Ascending aorta (tissue), 2 donors: ENCODE measurements around the gene PRKAG2. TPM values are rescaled to one million over a fixed set of nuclear protein-coding genes. Genes with fewer than 3 reads are reported as not detected.

Experiments
- DNase-seq, 2 donors: peaks; one replicate each; pipeline ENCODE4 v3.0.0-alpha.2; 2019; ENCODE audit warnings: low spot score in 2 of 2
- H3K27ac ChIP-seq, 2 donors: fragments of 200-600 bp; sonication (generic); one replicate each; pipeline ENCODE4 v1.5.1; 2016 to 2017; ENCODE audit warnings: mild to moderate bottlenecking in 1 of 2
- H3K27me3 ChIP-seq: fragments of 200-600 bp; sonication (generic); one replicate; pipeline ENCODE4 v1.5.1; 2017
- H3K36me3 ChIP-seq, 2 donors: fragments of 200-600 bp; sonication (generic); one replicate each; pipeline ENCODE4 v1.5.1; 2016
- H3K4me1 ChIP-seq, 2 donors: fragments of 200-600 bp; sonication (generic); one replicate each; pipeline ENCODE4 v1.5.1; 2016 to 2017; ENCODE audit warnings: mild to moderate bottlenecking in 1 of 2
- H3K4me3 ChIP-seq, 2 donors: fragments of 200-600 bp; sonication (generic); one replicate each; pipeline ENCODE4 v1.5.1; 2016 to 2017; ENCODE audit warnings: mild to moderate bottlenecking in 1 of 2
- H3K9me3 ChIP-seq, 2 donors: fragments of 200-600 bp; sonication (generic); one replicate each; pipeline ENCODE4 v1.5.1; 2016
- intact Hi-C: fragments of 100-400 bp; cut with DNase I; formaldehyde crosslinking; loops from one replicate; pipeline ENCODE4 v1.15.1; 2023
- total RNA-seq: library from RNA; depleted of rRNA; stranded (reverse); fragments of >200 nt; gene quantifications from one replicate; pipeline ENCODE4 v1.1.0, GENCODE V29; 2016
- TF ChIP-seq, protein P1 (sequence below), 3 experiments: fragments of 200-600 bp in 2 of 3; fragments of 450-650 bp in 1 of 3; sonication (generic) in 2 of 3; IDR thresholded peaks; one replicate each; pipeline ENCODE4 v1.5.1; 2016 to 2019; ENCODE audit warnings: antibody characterized with exemption in 3 of 3, mild to moderate bottlenecking in 1 of 3, moderate library complexity in 1 of 3

The PRKAG2 gene
- total RNA-seq, 1 donor from 2014 or later, result 26.7 TPM

DNA sequence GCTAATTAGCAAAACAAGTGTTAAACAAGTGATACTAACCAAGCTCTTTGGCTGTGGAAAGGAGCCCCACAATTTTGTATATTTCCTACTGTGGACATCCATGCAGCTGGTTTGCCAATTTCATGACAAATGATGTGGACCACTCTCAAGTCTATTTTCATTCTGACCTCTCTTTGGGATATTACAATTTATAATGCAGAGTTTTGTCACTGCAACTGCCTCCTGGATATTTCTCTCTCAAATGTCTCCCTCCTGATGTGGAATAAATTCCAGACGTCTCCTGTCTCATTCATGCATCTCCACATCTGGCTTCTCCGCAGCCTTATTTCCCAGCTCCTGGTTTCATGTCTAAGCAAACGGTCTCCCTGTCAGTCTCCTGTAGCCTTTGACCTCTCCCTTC lies 276.6 kb downstream of the PRKAG2 start:
- Histone ChIP-seq H3K4me3 (no peak overlapping the region), H3K27ac (peak overlapping the region; percentile 71 to 85), H3K4me1 (peaks cover 0 to 23% of the 10 kb centered on the region in 2 donors), H3K27me3 (no peaks in the 10 kb centered on the region), H3K9me3 (no peaks in the 10 kb centered on the region), H3K36me3 (peaks cover 0 to 6% of the 10 kb centered on the region in 2 donors)
- intact Hi-C loops, result no loop called here
- no peak for DNase-seq
- TF ChIP-seq, protein P1, sequence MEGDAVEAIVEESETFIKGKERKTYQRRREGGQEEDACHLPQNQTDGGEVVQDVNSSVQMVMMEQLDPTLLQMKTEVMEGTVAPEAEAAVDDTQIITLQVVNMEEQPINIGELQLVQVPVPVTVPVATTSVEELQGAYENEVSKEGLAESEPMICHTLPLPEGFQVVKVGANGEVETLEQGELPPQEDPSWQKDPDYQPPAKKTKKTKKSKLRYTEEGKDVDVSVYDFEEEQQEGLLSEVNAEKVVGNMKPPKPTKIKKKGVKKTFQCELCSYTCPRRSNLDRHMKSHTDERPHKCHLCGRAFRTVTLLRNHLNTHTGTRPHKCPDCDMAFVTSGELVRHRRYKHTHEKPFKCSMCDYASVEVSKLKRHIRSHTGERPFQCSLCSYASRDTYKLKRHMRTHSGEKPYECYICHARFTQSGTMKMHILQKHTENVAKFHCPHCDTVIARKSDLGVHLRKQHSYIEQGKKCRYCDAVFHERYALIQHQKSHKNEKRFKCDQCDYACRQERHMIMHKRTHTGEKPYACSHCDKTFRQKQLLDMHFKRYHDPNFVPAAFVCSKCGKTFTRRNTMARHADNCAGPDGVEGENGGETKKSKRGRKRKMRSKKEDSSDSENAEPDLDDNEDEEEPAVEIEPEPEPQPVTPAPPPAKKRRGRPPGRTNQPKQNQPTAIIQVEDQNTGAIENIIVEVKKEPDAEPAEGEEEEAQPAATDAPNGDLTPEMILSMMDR (IDR thresholded peaks at IDR 0.05), result no peak

GRCh38 chr7:151599401-151600227 lies 277.3 kb downstream of the PRKAG2 start:
- no peaks in the 10 kb centered on the region for H3K9me3 ChIP-seq
- peaks cover 0 to 23% of the 10 kb centered on the region in 2 donors for H3K4me1 ChIP-seq
- peak in 1 of 2 donors; percentile 74 for DNase-seq
- TF ChIP-seq, protein P1 (IDR thresholded peaks at IDR 0.05), result no peak
- no peaks in the 10 kb centered on the region for H3K27me3 ChIP-seq
- H3K36me3 ChIP-seq, result peaks cover 0 to 5% of the 10 kb centered on the region in 2 donors
- no peak overlapping the region for H3K4me3 ChIP-seq
- peak overlapping the region; percentile 71 to 85 for H3K27ac ChIP-seq
- intact Hi-C loops, result loop anchor here (10.0 kb wide), 1 partner anchor 275 kb away; the partner anchor contains the start of gene PRKAG2

GRCh38 chr7:151597541-151598444 lies 279.1 kb downstream of the PRKAG2 start:
- intact Hi-C loops, result loop anchor here (10.0 kb wide), 1 partner anchor 277 kb away; the partner anchor contains the start of gene PRKAG2
- H3K27me3 ChIP-seq, result no peaks in the 10 kb centered on the region
- DNase-seq, result no peak
- H3K36me3 ChIP-seq, result no peaks in the 10 kb centered on the region
- H3K9me3 ChIP-seq, result no peaks in the 10 kb centered on the region
- peak overlapping the region in 1 of 2 donors; percentile 54 for H3K27ac ChIP-seq
- H3K4me1 ChIP-seq, result peaks cover 0 to 30% of the 10 kb centered on the region in 2 donors
- TF ChIP-seq, protein P1 (IDR thresholded peaks at IDR 0.05), result no peak
- no peak overlapping the region for H3K4me3 ChIP-seq

DNA sequence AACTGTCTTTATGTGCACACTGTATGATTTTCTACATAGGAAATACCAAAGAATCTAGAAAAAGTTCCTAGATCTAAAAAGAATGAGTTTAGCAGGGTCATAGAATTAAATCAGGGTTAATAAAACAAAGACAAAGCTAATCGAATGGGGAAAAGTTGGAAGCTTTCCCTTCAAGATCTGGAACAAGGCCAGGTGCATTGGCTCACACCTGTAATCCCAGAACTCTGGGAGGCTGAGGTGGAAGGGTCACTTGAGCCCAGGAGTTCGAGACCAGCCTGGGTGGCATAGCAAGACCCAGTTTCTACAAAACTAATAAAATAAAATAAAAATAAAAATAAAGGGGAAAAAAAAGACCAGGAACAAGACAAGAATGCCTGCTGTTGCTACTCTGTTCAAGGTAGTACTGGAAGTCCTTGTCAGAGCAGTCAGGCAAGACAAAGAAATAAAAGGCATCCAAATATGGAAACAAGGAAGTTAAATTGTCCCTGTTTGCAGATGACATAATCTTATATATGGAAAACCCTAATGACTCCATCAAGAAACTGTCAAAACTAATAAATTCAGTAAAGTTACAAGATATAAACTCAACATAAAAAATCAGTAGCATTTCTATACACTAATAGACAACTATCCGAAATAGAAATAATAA lies 281.1 kb downstream of the PRKAG2 start:
- Histone ChIP-seq H3K4me1 (peaks cover 0 to 30% of the 10 kb centered on the region in 2 donors), H3K9me3 (no peaks in the 10 kb centered on the region), H3K4me3 (no peak overlapping the region), H3K36me3 (no peaks in the 10 kb centered on the region), H3K27me3 (no peaks in the 10 kb centered on the region), H3K27ac (no peak overlapping the region)
- TF ChIP-seq, protein P1 (IDR thresholded peaks at IDR 0.05), result no peak
- intact Hi-C loops, result loop anchor here (10.0 kb wide), 1 partner anchor 279 kb away; the partner anchor contains the start of gene PRKAG2
- no peak for DNase-seq

DNA sequence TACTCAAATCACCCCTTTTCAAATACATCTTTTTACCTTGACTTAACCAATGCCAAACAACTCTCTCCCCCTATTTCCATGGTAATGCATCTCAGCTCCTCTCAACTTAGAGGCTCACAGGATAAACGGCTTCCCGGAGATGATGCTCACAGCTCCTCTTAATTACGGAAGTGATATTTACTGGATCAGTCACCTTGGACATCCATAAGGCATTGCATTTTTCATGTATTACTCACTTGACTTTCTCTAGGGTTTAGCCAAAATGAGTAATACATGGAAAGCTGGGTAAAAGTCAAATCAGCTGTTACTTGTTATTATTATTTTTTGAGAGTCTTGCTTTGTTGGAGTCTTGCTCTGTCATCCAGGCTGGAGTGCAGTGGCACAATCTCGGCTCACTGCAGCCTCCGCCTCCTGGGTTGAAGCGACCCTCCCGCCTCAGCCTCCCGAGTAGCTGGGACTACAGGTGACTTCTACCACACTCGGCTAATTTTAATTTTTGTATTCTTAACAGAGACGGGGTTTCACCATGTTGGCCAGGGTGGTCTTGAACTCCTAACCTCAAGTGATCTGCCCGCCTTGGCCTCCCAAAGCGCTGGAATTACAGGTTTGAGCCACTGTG lies 283.9 kb downstream of the PRKAG2 start:
- no peak for DNase-seq
- H3K4me3 ChIP-seq, result no peak overlapping the region
- H3K9me3 ChIP-seq, result no peaks in the 10 kb centered on the region
- no peaks in the 10 kb centered on the region for H3K27me3 ChIP-seq
- TF ChIP-seq, protein P1 (IDR thresholded peaks at IDR 0.05), result no peak
- no peaks in the 10 kb centered on the region for H3K36me3 ChIP-seq
- H3K27ac ChIP-seq, result peak overlapping the region in 1 of 2 donors; percentile 29
- intact Hi-C loops, result loop anchor here (5.0 to 10.0 kb wide), 3 partner anchors 34 to 282 kb away; partner anchors contain the start of genes PRKAG2 and RHEB
- H3K4me1 ChIP-seq, result peaks cover 0 to 12% of the 10 kb centered on the region in 2 donors
